Measurements from ENCODE around the gene CA14. TPM values are rescaled to one million over a fixed set of nuclear protein-coding genes. Genes with fewer than 3 reads are reported as not detected.
A peak's percentile ranks its signal among the peaks of the same experiment; 100 is the strongest.

CA14 gene
- total and polyA plus RNA-seq, 9 of the 15 experiments (the other 6 are each of a cell fraction or from before 2014, with no cell fraction given): 0.13 to 0.57 (median 0.26) TPM; not detected in 1

GRCh38 chr1:150268340-150268704, 10.7 kb downstream of the CA14 start (continued):
- TF ChIP-seq, protein P1, sequence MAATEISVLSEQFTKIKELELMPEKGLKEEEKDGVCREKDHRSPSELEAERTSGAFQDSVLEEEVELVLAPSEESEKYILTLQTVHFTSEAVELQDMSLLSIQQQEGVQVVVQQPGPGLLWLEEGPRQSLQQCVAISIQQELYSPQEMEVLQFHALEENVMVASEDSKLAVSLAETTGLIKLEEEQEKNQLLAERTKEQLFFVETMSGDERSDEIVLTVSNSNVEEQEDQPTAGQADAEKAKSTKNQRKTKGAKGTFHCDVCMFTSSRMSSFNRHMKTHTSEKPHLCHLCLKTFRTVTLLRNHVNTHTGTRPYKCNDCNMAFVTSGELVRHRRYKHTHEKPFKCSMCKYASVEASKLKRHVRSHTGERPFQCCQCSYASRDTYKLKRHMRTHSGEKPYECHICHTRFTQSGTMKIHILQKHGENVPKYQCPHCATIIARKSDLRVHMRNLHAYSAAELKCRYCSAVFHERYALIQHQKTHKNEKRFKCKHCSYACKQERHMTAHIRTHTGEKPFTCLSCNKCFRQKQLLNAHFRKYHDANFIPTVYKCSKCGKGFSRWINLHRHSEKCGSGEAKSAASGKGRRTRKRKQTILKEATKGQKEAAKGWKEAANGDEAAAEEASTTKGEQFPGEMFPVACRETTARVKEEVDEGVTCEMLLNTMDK (IDR thresholded peaks at IDR 0.05; ENCODE audit: borderline replicate concordance, insufficient read depth, low read depth, low read length, poor library complexity, severe bottlenecking): no peak
- TF ChIP-seq, protein P2, sequence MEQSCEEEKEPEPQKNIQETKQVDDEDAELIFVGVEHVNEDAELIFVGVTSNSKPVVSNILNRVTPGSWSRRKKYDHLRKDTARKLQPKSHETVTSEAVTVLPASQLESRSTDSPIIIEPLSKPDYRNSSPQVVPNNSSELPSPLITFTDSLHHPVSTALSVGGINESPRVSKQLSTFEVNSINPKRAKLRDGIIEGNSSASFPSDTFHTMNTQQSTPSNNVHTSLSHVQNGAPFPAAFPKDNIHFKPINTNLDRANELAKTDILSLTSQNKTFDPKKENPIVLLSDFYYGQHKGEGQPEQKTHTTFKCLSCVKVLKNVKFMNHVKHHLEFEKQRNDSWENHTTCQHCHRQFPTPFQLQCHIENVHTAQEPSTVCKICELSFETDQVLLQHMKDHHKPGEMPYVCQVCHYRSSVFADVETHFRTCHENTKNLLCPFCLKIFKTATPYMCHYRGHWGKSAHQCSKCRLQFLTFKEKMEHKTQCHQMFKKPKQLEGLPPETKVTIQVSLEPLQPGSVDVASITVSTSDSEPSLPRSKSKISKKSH (CRISPR knock-in tag; IDR thresholded peaks at IDR 0.05): no peak
- TF ChIP-seq, protein P3, sequence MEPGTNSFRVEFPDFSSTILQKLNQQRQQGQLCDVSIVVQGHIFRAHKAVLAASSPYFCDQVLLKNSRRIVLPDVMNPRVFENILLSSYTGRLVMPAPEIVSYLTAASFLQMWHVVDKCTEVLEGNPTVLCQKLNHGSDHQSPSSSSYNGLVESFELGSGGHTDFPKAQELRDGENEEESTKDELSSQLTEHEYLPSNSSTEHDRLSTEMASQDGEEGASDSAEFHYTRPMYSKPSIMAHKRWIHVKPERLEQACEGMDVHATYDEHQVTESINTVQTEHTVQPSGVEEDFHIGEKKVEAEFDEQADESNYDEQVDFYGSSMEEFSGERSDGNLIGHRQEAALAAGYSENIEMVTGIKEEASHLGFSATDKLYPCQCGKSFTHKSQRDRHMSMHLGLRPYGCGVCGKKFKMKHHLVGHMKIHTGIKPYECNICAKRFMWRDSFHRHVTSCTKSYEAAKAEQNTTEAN (CRISPR knock-in tag; IDR thresholded peaks at IDR 0.05): no peak
- TF ChIP-seq ID3 (CRISPR knock-in tag; IDR thresholded peaks at IDR 0.05) (no peak), ID3 (tag; IDR thresholded peaks at IDR 0.05) (no peak), FOXK1 (CRISPR knock-in tag; IDR thresholded peaks at IDR 0.05; ENCODE audit: borderline replicate concordance) (0 out of 2 replicates have a peak, but pooled peaks have one; percentile 72), TOE1 (IDR thresholded peaks at IDR 0.05; ENCODE audit: borderline replicate concordance) (no peak), TOE1 (CRISPR knock-in tag; IDR thresholded peaks at IDR 0.05; ENCODE audit: borderline replicate concordance, low read depth) (no peak), ZNF707 (CRISPR knock-in tag; conservative IDR thresholded peaks at IDR 0.05) (no peak), PHF21A (IDR thresholded peaks at IDR 0.05; ENCODE audit: borderline replicate concordance, low read depth) (no peak)
- TF ChIP-seq, protein P4, sequence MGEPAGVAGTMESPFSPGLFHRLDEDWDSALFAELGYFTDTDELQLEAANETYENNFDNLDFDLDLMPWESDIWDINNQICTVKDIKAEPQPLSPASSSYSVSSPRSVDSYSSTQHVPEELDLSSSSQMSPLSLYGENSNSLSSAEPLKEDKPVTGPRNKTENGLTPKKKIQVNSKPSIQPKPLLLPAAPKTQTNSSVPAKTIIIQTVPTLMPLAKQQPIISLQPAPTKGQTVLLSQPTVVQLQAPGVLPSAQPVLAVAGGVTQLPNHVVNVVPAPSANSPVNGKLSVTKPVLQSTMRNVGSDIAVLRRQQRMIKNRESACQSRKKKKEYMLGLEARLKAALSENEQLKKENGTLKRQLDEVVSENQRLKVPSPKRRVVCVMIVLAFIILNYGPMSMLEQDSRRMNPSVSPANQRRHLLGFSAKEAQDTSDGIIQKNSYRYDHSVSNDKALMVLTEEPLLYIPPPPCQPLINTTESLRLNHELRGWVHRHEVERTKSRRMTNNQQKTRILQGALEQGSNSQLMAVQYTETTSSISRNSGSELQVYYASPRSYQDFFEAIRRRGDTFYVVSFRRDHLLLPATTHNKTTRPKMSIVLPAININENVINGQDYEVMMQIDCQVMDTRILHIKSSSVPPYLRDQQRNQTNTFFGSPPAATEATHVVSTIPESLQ (CRISPR knock-in tag; IDR thresholded peaks at IDR 0.05): 0 out of 2 replicates have a peak, but pooled peaks have one; percentile 12
- TF ChIP-seq, protein P5, sequence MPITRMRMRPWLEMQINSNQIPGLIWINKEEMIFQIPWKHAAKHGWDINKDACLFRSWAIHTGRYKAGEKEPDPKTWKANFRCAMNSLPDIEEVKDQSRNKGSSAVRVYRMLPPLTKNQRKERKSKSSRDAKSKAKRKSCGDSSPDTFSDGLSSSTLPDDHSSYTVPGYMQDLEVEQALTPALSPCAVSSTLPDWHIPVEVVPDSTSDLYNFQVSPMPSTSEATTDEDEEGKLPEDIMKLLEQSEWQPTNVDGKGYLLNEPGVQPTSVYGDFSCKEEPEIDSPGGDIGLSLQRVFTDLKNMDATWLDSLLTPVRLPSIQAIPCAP (CRISPR knock-in tag; IDR thresholded peaks at IDR 0.05; ENCODE audit: borderline replicate concordance): no peak
- TF ChIP-seq, protein P6, sequence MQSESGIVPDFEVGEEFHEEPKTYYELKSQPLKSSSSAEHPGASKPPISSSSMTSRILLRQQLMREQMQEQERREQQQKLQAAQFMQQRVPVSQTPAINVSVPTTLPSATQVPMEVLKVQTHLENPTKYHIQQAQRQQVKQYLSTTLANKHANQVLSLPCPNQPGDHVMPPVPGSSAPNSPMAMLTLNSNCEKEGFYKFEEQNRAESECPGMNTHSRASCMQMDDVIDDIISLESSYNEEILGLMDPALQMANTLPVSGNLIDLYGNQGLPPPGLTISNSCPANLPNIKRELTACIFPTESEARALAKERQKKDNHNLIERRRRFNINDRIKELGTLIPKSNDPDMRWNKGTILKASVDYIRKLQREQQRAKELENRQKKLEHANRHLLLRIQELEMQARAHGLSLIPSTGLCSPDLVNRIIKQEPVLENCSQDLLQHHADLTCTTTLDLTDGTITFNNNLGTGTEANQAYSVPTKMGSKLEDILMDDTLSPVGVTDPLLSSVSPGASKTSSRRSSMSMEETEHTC (IDR thresholded peaks at IDR 0.05): 0 out of 2 replicates have a peak, but pooled peaks have one; percentile 15

All from K562 (cell line).